Panc1 (cell line): ENCODE data around the gene SLC7A14. TPM values are rescaled to one million over a fixed set of nuclear protein-coding genes. Genes with fewer than 3 reads are reported as not detected.

Experiments
- ATAC-seq: fragments of 200-7000 bp; cut with Tn5 transposase; 2 replicates; pipeline ENCODE4 v1.9.1; 2020; ENCODE audit warnings: mild to moderate bottlenecking, moderate library complexity
- BruUV-seq: library from RNA; stranded (reverse); fragments of 400-500 nt; replicated peaks from 2 replicates; lab custom pipeline; 2021; lab: Mats Ljungman, UMichigan
- CTCF ChIA-PET: fragments of 300-600 bp; sonication (Branson Sonifier 250); formaldehyde crosslinking; loops from one replicate; lab custom pipeline; 2022; ENCODE audit warnings: antibody characterized with exemption; lab: Charles Lee
- POLR2A ChIA-PET: fragments of 300-600 bp; sonication (Branson Sonifier 250); formaldehyde crosslinking; loops from one replicate; lab custom pipeline; 2022; ENCODE audit warnings: antibody characterized with exemption; lab: Charles Lee
- DNase-seq: peaks from one replicate; pipeline ENCODE4 v3.0.0-alpha.2; 2010; ENCODE audit warnings: low read depth, low spot score
- H3K27ac ChIP-seq: 2 replicates; pipeline ENCODE4 v1.5.1; 2011; ENCODE audit warnings: mild to moderate bottlenecking, low read length, inconsistent platforms
- H3K27me3 ChIP-seq: fragments of 200-500 bp; sonication (Bioruptor generic); 2 replicates; pipeline ENCODE4 v1.6.0; 2014; ENCODE audit warnings: low read length, inconsistent platforms; ENCODE audit not compliant: control insufficient read depth, insufficient read depth
- H3K36me3 ChIP-seq: fragments of 200-500 bp; sonication (Bioruptor generic); 2 replicates; pipeline ENCODE4 v1.5.1; 2014; ENCODE audit warnings: inconsistent platforms, mild to moderate bottlenecking, low read length, moderate library complexity; ENCODE audit not compliant: control insufficient read depth, insufficient read depth
- H3K4me1 ChIP-seq: 2 replicates; pipeline ENCODE4 v1.5.1; 2011; ENCODE audit warnings: inconsistent platforms, mild to moderate bottlenecking, low read length, moderate library complexity; ENCODE audit not compliant: control insufficient read depth, insufficient read depth
- H3K4me3 ChIP-seq, 2 experiments: 2 replicates each; pipeline ENCODE4 v1.5.1; 2011 to 2012; ENCODE audit warnings: low read depth in 2 of 2, low read length in 2 of 2, mild to moderate bottlenecking in 2 of 2, inconsistent platforms in 1 of 2, moderate library complexity in 1 of 2
- H3K9me3 ChIP-seq: fragments of 200-500 bp; sonication (Bioruptor generic); 2 replicates; pipeline ENCODE4 v1.5.1; 2014; ENCODE audit warnings: low read depth, mild to moderate bottlenecking, inconsistent platforms, low read length, moderate library complexity; ENCODE audit not compliant: control insufficient read depth, insufficient read depth
- POLR2AphosphoS5 ChIP-seq: IDR thresholded peaks from 2 replicates; pipeline ENCODE4 v1.6.1; 2012; ENCODE audit warnings: mild to moderate bottlenecking, low read depth, low read length, moderate library complexity
- SIN3A ChIP-seq: IDR thresholded peaks from 2 replicates; pipeline ENCODE4 v1.6.1; 2012; ENCODE audit warnings: low read depth, mild to moderate bottlenecking, low read length, moderate library complexity, borderline replicate concordance; ENCODE audit not compliant: insufficient read depth
- TCF7L2 ChIP-seq: IDR thresholded peaks from 2 replicates; pipeline ENCODE4 v1.6.1; 2011; ENCODE audit warnings: mild to moderate bottlenecking, low read depth, low read length, inconsistent platforms
- in situ Hi-C: cut with HindIII; loops from 2 replicates; pipeline ENCODE4 v1.10.0; 2016; ENCODE audit warnings: low sequenced_read_pairs, low pct_unique_long_range_greater_than_20kb
- intact Hi-C: fragments of 100-400 bp; cut with micrococcal nuclease; formaldehyde crosslinking; loops from one replicate; pipeline ENCODE4 v1.10.0; 2022; ENCODE audit not compliant: unreplicated experiment
- total RNA-seq: library from RNA; stranded (reverse); gene quantifications from one replicate; pipeline ENCODE4 v1.2.1, GENCODE V29; 2021; ENCODE audit not compliant: unreplicated experiment
- TF ChIP-seq, protein P1 (sequence below): fragments of 450-650 bp; IDR thresholded peaks from 2 replicates; pipeline ENCODE4 v1.5.1; 2017; ENCODE audit warnings: mild to moderate bottlenecking
- TF ChIP-seq, protein P2 (sequence below), 2 experiments: IDR thresholded peaks; 2 replicates each; pipeline ENCODE4 v1.6.1; 2011 to 2012; ENCODE audit warnings: low read depth in 2 of 2, control low read depth in 1 of 2, low read length in 1 of 2, mild to moderate bottlenecking in 1 of 2, moderate library complexity in 1 of 2; ENCODE audit not compliant: insufficient read depth in 1 of 2

SLC7A14 gene
- total RNA-seq, 1 experiment from 2014 or later: not detected

DNA sequence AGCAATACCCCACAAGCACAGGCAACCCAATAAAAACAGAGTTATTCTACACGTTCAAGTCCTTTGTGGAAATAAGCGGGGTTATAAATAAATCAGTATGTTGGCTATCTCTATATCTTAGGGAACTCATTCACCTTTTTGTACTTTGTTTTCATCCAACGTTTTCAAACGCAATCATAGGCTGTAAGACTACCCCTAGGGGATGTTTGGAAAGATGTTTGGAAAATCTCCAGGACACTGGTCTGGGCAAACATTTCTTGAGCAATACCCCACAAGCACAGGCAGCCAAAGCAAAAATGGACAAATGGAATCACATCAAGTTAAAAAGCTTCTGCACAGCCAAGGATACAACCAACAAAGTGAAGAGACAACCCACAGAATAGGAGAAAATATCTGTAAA lies 97.1 kb downstream of the SLC7A14 start:
- BruUV-seq: no TSS peak
- Histone ChIP-seq H3K36me3 (no peaks in the 10 kb centered on the region), H3K27ac (no peak overlapping the region), H3K4me3 (no peak overlapping the region), H3K9me3 (no peaks in the 10 kb centered on the region), H3K27me3 (0 out of 2 replicates have a peak, but pooled peaks cover 5% of the 10 kb centered on the region), H3K4me1 (no peaks in the 10 kb centered on the region)
- intact Hi-C loops (no loop called here), in situ Hi-C loops (no loop called here)
- CTCF ChIA-PET: interaction anchor here (0.9 kb wide), 1 partner anchor 12 kb away, joined by 9 read pairs; no protein-coding TSS in a partner anchor
- DNase-seq: no peak
- POLR2A ChIA-PET: no interaction called here
- no peak for ATAC-seq
- TF ChIP-seq, protein P1, sequence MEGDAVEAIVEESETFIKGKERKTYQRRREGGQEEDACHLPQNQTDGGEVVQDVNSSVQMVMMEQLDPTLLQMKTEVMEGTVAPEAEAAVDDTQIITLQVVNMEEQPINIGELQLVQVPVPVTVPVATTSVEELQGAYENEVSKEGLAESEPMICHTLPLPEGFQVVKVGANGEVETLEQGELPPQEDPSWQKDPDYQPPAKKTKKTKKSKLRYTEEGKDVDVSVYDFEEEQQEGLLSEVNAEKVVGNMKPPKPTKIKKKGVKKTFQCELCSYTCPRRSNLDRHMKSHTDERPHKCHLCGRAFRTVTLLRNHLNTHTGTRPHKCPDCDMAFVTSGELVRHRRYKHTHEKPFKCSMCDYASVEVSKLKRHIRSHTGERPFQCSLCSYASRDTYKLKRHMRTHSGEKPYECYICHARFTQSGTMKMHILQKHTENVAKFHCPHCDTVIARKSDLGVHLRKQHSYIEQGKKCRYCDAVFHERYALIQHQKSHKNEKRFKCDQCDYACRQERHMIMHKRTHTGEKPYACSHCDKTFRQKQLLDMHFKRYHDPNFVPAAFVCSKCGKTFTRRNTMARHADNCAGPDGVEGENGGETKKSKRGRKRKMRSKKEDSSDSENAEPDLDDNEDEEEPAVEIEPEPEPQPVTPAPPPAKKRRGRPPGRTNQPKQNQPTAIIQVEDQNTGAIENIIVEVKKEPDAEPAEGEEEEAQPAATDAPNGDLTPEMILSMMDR: no peak
- no peak for TF ChIP-seq TCF7L2
- TF ChIP-seq SIN3A: no peak
- TF ChIP-seq POLR2AphosphoS5: no peak

DNA sequence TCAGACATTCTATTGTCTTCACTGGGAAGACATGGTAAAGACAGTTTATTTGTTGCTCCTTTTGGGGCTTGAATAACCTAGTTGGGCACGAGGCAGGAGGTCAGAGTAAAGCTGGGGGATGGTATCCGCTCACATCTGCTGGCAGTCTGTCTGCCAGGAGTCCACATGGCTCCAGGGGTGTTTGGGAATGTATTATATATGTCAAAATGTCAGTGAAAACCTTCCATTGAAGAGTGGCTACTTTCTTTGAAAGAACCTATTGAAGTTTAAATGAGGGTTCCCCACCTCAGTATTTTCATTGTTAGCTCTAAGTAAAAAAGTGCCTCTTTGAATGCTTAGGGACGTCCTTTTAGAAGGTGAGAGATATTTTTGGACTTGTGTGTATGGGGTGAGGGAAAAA lies 98.8 kb downstream of the SLC7A14 start:
- no peak for TF ChIP-seq TCF7L2
- TF ChIP-seq, protein P2, sequence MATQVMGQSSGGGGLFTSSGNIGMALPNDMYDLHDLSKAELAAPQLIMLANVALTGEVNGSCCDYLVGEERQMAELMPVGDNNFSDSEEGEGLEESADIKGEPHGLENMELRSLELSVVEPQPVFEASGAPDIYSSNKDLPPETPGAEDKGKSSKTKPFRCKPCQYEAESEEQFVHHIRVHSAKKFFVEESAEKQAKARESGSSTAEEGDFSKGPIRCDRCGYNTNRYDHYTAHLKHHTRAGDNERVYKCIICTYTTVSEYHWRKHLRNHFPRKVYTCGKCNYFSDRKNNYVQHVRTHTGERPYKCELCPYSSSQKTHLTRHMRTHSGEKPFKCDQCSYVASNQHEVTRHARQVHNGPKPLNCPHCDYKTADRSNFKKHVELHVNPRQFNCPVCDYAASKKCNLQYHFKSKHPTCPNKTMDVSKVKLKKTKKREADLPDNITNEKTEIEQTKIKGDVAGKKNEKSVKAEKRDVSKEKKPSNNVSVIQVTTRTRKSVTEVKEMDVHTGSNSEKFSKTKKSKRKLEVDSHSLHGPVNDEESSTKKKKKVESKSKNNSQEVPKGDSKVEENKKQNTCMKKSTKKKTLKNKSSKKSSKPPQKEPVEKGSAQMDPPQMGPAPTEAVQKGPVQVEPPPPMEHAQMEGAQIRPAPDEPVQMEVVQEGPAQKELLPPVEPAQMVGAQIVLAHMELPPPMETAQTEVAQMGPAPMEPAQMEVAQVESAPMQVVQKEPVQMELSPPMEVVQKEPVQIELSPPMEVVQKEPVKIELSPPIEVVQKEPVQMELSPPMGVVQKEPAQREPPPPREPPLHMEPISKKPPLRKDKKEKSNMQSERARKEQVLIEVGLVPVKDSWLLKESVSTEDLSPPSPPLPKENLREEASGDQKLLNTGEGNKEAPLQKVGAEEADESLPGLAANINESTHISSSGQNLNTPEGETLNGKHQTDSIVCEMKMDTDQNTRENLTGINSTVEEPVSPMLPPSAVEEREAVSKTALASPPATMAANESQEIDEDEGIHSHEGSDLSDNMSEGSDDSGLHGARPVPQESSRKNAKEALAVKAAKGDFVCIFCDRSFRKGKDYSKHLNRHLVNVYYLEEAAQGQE (IDR thresholded peaks at IDR 0.05; ENCODE audit: insufficient read depth in 1 of 2, low read depth in 2 of 2, low read length in 1 of 2): no peak
- no peak for TF ChIP-seq SIN3A
- no peak for TF ChIP-seq POLR2AphosphoS5
- TF ChIP-seq, protein P1: no peak
- no peaks in the 10 kb centered on the region for H3K9me3 ChIP-seq
- intact Hi-C loops (no loop called here), in situ Hi-C loops (no loop called here)
- H3K4me1 ChIP-seq: no peaks in the 10 kb centered on the region
- H3K4me3 ChIP-seq: no peak overlapping the region
- H3K36me3 ChIP-seq: no peaks in the 10 kb centered on the region
- 0 out of 2 replicates have a peak, but pooled peaks cover 5% of the 10 kb centered on the region for H3K27me3 ChIP-seq
- CTCF ChIA-PET: no interaction called here
- POLR2A ChIA-PET: no interaction called here
- no peak for ATAC-seq
- no peak for DNase-seq
- H3K27ac ChIP-seq: no peak overlapping the region
- BruUV-seq: no TSS peak
